AG04449 (cell line): ENCODE results near the gene ACTN1.

ENCODE experiments used
- CTCF ChIA-PET: fragments of 350-600 bp; formaldehyde crosslinking; extraction: SDS; loops from one replicate; lab custom pipeline; 2021; ENCODE audit warnings: antibody characterized with exemption; lab: Yijun Ruan, JAX
- POLR2A ChIA-PET: fragments of 400-600, 350-600 bp; formaldehyde crosslinking; extraction: SDS; loops from one replicate; lab custom pipeline; 2020; ENCODE audit warnings: antibody characterized with exemption, inconsistent platforms; lab: Yijun Ruan, JAX
- DNase-seq: peaks from one replicate; pipeline ENCODE4 v3.0.0-alpha.2; 2010; ENCODE audit warnings: low read depth, low spot score
- H3K4me3 ChIP-seq: 2 replicates; pipeline ENCODE4 v1.5.1; 2011; ENCODE audit warnings: low read depth, mild to moderate bottlenecking, control low read depth, low read length
- TF ChIP-seq, protein P1 (sequence below): IDR thresholded peaks from one replicate; pipeline ENCODE4 v1.5.1; 2011; ENCODE audit warnings: mild to moderate bottlenecking, moderate library complexity, low read length, control low read depth, inconsistent platforms; ENCODE audit not compliant: insufficient read depth; ENCODE audit errors: missing control alignments

ACTN1 gene

DNA sequence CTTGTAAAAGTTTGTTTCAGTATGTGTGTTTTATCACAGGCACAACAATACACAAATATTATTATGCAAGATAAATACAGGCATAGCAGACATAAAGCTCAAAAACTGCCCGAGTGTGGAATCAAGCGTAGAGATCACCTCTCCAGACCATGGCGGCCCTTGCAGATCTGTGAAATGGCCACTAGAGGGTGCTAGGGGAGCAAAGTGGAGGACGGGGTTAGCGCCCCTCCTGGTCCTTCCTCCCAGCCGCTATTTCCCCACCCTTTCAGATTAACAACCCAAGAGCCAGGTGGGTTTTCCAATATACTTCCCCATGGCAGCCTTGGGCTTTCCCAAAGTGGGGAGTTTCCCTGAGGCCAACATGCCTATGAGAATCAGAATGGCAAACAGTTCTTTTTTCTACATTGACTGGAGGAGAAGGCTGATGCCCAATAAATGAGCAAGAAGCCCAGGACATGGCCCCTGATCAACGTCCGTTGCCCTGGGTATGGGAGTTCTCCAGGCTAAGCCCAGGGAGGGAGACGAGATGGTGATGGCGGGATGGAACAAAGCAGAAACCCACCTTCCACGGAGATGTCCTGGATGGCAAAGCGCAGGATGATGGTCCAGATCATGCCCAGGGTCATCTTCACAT lies 67.4 kb downstream of the ACTN1 start:
- POLR2A ChIA-PET: no interaction called here
- H3K4me3 ChIP-seq: no peak overlapping the region
- TF ChIP-seq, protein P1, sequence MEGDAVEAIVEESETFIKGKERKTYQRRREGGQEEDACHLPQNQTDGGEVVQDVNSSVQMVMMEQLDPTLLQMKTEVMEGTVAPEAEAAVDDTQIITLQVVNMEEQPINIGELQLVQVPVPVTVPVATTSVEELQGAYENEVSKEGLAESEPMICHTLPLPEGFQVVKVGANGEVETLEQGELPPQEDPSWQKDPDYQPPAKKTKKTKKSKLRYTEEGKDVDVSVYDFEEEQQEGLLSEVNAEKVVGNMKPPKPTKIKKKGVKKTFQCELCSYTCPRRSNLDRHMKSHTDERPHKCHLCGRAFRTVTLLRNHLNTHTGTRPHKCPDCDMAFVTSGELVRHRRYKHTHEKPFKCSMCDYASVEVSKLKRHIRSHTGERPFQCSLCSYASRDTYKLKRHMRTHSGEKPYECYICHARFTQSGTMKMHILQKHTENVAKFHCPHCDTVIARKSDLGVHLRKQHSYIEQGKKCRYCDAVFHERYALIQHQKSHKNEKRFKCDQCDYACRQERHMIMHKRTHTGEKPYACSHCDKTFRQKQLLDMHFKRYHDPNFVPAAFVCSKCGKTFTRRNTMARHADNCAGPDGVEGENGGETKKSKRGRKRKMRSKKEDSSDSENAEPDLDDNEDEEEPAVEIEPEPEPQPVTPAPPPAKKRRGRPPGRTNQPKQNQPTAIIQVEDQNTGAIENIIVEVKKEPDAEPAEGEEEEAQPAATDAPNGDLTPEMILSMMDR: peak; percentile 98
- DNase-seq: no peak
- CTCF ChIA-PET: interaction anchor here (0.6 to 15.1 kb wide), 37 partner anchors 8 to 210 kb away, joined by 3 to 154 read pairs (median 4); no protein-coding TSS in a partner anchor

GRCh38 chr14:68910540-68910939 lies 68.6 kb downstream of the ACTN1 start:
- POLR2A ChIA-PET: interaction anchor here (0.6 to 0.7 kb wide), 3 partner anchors 23 to 170 kb away, joined by 3 read pairs; no protein-coding TSS in a partner anchor
- CTCF ChIA-PET: interaction anchor here (1.0 to 15.1 kb wide), 18 partner anchors 9 to 202 kb away, joined by 3 to 154 read pairs (median 8); no protein-coding TSS in a partner anchor
- TF ChIP-seq, protein P1: no peak
- DNase-seq: no peak
- no peak overlapping the region for H3K4me3 ChIP-seq

DNA sequence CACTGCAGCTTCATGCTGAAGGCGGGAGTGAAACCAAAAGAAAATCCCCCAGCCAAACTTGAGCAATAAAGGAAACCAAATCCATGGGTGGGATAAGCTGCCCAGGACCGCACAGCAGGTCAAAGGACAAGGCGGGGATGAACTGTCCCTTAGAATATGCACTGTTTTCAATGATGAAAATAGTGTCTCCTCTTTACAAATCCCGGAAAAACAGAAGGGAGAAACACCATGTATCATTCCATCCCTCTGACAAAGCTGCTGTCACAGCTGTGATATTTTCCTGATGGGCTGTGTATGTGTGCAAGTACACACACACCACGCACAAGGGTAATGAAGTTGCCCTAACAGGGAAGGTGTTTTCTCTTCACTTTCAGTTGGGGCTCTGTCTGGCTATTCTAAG lies 70.3 kb downstream of the ACTN1 start:
- TF ChIP-seq, protein P1: no peak
- POLR2A ChIA-PET: interaction anchor here (1.1 to 2.3 kb wide), 2 partner anchors 11 to 69 kb away, joined by 3 to 7 read pairs; no protein-coding TSS in a partner anchor

DNA sequence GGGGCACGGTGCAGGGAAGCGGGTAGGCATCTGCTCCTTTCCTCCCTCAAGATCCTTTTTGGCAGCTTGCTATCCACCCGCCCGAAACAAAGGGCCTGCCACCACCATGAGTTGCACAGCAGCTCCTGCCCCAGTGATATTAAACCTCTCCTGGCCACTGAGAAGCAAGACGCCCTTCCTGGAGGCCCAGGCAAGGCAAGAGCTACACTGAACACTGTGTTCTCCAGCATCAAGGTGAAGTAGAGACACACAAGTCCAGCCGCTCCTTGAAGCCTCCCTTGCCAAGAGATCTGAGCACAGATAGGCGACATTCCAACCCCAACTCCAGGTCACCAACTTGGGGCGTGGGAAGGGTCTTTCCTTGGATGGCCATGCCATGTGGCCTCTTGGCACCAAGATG lies 70.9 kb downstream of the ACTN1 start:
- TF ChIP-seq, protein P1: no peak
- H3K4me3 ChIP-seq: no peak overlapping the region
- CTCF ChIA-PET: interaction anchor here (1.0 to 15.1 kb wide), 5 partner anchors 10 to 197 kb away, joined by 3 to 154 read pairs (median 50); no protein-coding TSS in a partner anchor
- POLR2A ChIA-PET: interaction anchor here (1.1 to 2.3 kb wide), 2 partner anchors 10 to 69 kb away, joined by 3 to 7 read pairs; no protein-coding TSS in a partner anchor
- no peak for DNase-seq

More for the DNA sequence above, 70.3 kb downstream of the ACTN1 start:
- no peak for DNase-seq
- CTCF ChIA-PET: interaction anchor here (1.0 to 15.1 kb wide), 7 partner anchors 11 to 197 kb away, joined by 3 to 154 read pairs (median 50); no protein-coding TSS in a partner anchor
- no peak overlapping the region for H3K4me3 ChIP-seq

DNA sequence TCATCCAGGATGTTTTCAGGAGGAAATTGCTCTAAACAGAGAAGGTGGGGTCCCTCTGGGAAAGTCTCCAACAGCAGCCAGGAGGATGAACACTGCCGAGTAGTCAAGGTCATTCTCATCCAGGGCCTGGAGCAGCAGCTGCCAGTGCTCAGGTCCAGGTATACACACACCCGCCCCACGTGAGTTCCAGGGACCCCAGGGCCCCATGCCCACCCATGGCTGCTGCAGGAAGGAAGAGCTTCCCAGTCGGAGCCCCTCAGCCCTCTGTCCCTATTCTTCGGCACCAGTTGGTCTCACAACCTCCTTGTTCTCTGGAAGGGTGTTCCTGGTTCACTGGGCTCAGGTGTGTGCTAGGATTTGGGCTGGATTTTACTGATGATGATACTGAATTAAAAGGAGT lies 72.7 kb downstream of the ACTN1 start:
- no peak overlapping the region for H3K4me3 ChIP-seq
- TF ChIP-seq, protein P1: no peak
- no peak for DNase-seq
- ChIA-PET CTCF (interaction anchor here (0.8 to 15.1 kb wide), 3 partner anchors 35 to 223 kb away, joined by 3 to 154 read pairs (median 5); no protein-coding TSS in a partner anchor), POLR2A (no interaction called here)
